Astrocyte of the spinal cord (primary cell): ENCODE results near the gene GALNT10.

Experiments used
- DNase-seq: peaks from one replicate; pipeline ENCODE4 v3.0.0; 2011; ENCODE audit warnings: low read depth, low spot score
- H3K4me3 ChIP-seq: 2 replicates; pipeline ENCODE4 v1.5.1; 2011; ENCODE audit warnings: low read depth, mild to moderate bottlenecking, low read length, moderate library complexity
- in situ Hi-C: cut with HindIII; loops from 2 replicates; pipeline ENCODE4 v1.10.0; 2017; ENCODE audit warnings: low sequenced_read_pairs
- TF ChIP-seq, protein P1 (sequence below): IDR thresholded peaks from 2 replicates; pipeline ENCODE4 v1.5.1; 2012; ENCODE audit warnings: low read depth, mild to moderate bottlenecking, low read length, inconsistent platforms

GALNT10 gene

DNA sequence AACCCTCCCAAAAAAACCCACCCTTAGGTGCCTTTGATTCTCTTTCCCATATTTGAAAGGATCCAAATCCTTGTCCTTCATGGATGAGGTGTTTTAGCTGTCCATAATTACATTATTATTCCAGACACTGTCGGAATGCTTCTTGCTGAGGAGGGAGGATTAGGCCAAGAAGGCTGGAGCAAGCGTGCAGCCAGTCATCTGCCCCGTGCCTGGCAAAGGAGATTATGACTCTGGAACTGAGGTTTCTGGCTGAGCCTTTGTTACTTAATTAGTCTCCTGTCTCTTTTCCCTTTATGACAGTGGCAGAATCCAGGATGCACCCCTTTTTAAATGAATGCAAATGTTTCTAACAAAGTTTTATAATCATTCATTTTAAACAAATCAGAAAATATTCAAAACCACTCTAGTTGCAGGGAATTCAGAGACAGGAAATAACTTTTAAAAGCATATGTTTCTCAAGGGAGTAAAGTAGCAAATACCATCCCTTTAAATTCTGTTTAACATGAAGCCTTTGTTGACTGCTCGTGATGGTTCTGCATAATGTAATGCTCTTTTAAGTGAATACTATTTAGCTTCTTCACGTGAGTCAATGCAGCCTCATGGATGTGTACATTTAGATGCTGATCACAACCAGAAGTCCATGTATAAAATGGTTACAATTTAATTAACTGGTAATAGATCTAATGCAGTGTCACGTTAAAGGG is 69.8 kb downstream of the GALNT10 start:
- no peak overlapping the region for H3K4me3 ChIP-seq
- DNase-seq: no peak
- in situ Hi-C loops: no loop called here
- TF ChIP-seq, protein P1, sequence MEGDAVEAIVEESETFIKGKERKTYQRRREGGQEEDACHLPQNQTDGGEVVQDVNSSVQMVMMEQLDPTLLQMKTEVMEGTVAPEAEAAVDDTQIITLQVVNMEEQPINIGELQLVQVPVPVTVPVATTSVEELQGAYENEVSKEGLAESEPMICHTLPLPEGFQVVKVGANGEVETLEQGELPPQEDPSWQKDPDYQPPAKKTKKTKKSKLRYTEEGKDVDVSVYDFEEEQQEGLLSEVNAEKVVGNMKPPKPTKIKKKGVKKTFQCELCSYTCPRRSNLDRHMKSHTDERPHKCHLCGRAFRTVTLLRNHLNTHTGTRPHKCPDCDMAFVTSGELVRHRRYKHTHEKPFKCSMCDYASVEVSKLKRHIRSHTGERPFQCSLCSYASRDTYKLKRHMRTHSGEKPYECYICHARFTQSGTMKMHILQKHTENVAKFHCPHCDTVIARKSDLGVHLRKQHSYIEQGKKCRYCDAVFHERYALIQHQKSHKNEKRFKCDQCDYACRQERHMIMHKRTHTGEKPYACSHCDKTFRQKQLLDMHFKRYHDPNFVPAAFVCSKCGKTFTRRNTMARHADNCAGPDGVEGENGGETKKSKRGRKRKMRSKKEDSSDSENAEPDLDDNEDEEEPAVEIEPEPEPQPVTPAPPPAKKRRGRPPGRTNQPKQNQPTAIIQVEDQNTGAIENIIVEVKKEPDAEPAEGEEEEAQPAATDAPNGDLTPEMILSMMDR: no peak

- no peak overlapping the region for H3K4me3 ChIP-seq
- TF ChIP-seq, protein P1: no peak
- no peak for DNase-seq
- in situ Hi-C loops: no loop called here
These were observed 71.8 kb downstream of the GALNT10 start for GRCh38 chr5:154262342-154262741.

DNA sequence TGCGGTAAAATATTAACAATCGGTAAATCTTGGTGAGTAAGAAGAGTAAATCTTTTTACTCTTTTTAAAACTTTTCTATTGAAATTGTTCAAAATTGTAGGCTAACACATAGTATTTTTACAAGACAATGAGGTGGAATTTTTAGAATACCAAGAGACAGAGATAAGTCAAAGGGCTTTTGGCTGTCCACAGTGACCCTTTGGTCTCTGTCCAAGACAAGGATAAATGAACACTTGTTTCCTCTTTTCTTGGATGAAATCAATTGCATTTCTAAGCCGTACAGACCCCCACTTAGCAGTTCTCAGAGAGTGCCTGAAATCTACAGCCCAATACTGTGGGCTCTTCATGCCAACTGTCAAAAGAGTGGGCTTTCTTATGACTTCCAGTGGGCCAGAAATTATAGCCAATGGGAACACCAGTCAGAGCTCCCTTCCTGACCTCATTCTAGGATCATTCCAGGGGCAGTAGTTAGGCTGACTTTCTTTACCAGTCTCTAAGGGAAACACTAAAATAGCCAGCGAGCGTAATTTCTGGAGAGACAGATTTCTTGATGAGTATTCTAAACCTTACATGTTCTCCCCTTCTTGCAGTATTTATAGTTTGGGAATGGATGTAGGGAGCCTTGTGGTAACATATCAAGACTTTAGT is 74.1 kb downstream of the GALNT10 start:
- in situ Hi-C loops: no loop called here
- TF ChIP-seq, protein P1: no peak
- DNase-seq: no peak
- H3K4me3 ChIP-seq: no peak overlapping the region

- in situ Hi-C loops: no loop called here
- DNase-seq: no peak
- H3K4me3 ChIP-seq: no peak overlapping the region
- TF ChIP-seq, protein P1: no peak
These were observed 74.8 kb downstream of the GALNT10 start for GRCh38 chr5:154265197-154265773.

DNA sequence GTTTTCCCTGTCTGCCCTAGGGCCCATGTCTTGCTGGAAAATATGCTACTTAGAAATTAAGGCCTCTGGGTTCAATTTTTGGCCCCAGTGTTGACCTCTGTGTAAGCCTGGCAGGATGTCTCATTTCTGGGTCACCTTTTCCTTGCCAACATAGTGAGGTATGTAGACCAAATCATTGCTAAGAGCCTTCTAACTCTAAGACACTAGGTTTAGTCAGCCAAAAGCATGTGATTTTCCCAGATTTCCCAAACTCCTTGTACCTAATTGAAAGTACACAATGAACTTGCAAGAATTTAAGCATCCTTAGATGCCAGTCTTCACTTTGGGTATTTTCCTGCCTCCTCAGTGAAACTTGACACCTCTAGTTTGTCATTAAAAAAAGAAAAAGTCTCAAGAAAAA is 77.0 kb downstream of the GALNT10 start:
- no peak overlapping the region for H3K4me3 ChIP-seq
- TF ChIP-seq, protein P1: no peak
- in situ Hi-C loops: no loop called here
- DNase-seq: no peak

DNA sequence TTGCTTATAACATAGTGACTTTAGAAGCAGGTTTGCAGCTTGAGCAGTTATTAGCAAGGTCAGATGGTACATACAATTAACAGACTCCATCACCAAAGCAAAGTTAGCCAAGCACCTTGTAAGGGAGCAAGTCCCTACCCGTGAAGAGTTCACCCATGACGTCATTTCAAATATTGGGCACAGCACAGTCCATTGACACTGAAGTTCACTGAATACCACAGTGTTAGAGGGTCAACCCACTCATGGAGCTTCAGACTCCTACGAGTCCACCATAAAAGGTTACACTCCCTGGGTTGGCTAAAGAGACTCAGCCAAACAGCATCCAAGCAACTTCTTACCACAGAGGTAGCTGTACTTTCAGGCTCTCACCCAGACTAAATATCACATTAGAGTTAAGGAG is 77.5 kb downstream of the GALNT10 start:
- TF ChIP-seq, protein P1: no peak
- in situ Hi-C loops: no loop called here
- DNase-seq: no peak
- H3K4me3 ChIP-seq: no peak overlapping the region
